Stomach (tissue), 9 donors: ENCODE measurements around the gene CFAP46. TPM values are rescaled to one million over a fixed set of nuclear protein-coding genes. Genes with fewer than 3 reads are reported as not detected.
"Not testable (repeated sequence)": the region's sequence is repeated elsewhere in the genome, so short reads cannot be mapped to it uniquely, and the experiment has no call there.

Source experiments
- DNase-seq, 2 donors: peaks; one replicate each; pipeline versions ENCODE4 v3.0.0 to v3.0.0-alpha.2; 2013 to 2019
- H3K27ac ChIP-seq, 5 donors: fragments of 200-600 bp in 4 of 5; sonication (generic) in 4 of 5; one replicate each; pipeline ENCODE4 v1.5.1; 2013 to 2019; ENCODE audit warnings: mild to moderate bottlenecking in 1 of 5, moderate library complexity in 1 of 5
- H3K27me3 ChIP-seq, 3 donors: fragments of 200-600 bp; sonication (generic); one replicate each; pipeline ENCODE4 v1.5.1; 2017 to 2019; ENCODE audit warnings: mixed run types in 1 of 3
- H3K36me3 ChIP-seq, 4 donors: fragments of 200-600 bp; sonication (generic); 1 replicate in 3 of 4; 2 replicates in 1 of 4; pipeline ENCODE4 v1.5.1; 2016 to 2019
- H3K4me1 ChIP-seq, 4 donors: fragments of 200-600 bp; sonication (generic); one replicate each; pipeline ENCODE4 v1.5.1; 2016 to 2019
- H3K4me3 ChIP-seq, 4 donors: fragments of 200-600 bp; sonication (generic) in 3 of 4; one replicate each; pipeline ENCODE4 v1.5.1; 2016 to 2019; ENCODE audit warnings: mild to moderate bottlenecking in 1 of 4
- H3K9me3 ChIP-seq, 4 donors: fragments of 200-600 bp; sonication (generic); one replicate each; pipeline ENCODE4 v1.5.1; 2016 to 2019
- CTCF ChIP-seq, 7 experiments: fragments of 450-650 bp in 4 of 7; fragments of 200-600 bp in 3 of 7; sonication (generic) in 3 of 7; IDR thresholded peaks; one replicate each; pipeline ENCODE4 v1.5.1; 2016 to 2019; ENCODE audit warnings: antibody characterized with exemption in 7 of 7, control low read depth in 2 of 7, mild to moderate bottlenecking in 1 of 7
- EP300 ChIP-seq: sonication (generic); formaldehyde crosslinking; IDR thresholded peaks from one replicate; pipeline ENCODE4 v1.6.1; 2017; ENCODE audit warnings: antibody characterized with exemption
- POLR2A ChIP-seq, 4 donors: fragments of 450-650 bp; IDR thresholded peaks; one replicate each; pipeline ENCODE4 v1.6.1; 2016; ENCODE audit warnings: antibody characterized with exemption in 4 of 4, control low read depth in 2 of 4, mild to moderate bottlenecking in 1 of 4, moderate library complexity in 1 of 4
- POLR2AphosphoS5 ChIP-seq, 3 donors: sonication (generic); formaldehyde crosslinking; IDR thresholded peaks; one replicate each; pipeline ENCODE4 v1.6.1; 2016; ENCODE audit warnings: antibody characterized with exemption in 3 of 3
- WGBS, 5 donors: extraction: QIAGEN DNeasy Blood & Tissue Kit in 3 of 5; methylation state at CpG; one replicate each; pipeline versions ENCODE4 v1.1.5 to v1.1.7; 2013 to 2018; 5-methylcytosine and 5-hydroxymethylcytosine counted together
- intact Hi-C: fragments of 100-400 bp; cut with DNase I; formaldehyde crosslinking; loops from one replicate; pipeline ENCODE4 v1.15.1; 2023; ENCODE audit warnings: low total_unique reads
- polyA plus RNA-seq, 3 donors: library from polyadenylated mRNA; stranded (reverse); fragments of 200-250 nt; gene quantifications; one replicate each; pipeline ENCODE4 v1.2.3, GENCODE V29; 2013
- total RNA-seq, 5 donors: library from RNA; depleted of rRNA; stranded (reverse); fragments of >200 nt; gene quantifications; one replicate each; pipeline versions ENCODE4 v1.1.0 to v1.2.3, GENCODE V29; 2014 to 2016
- donor health status: healthy with polysubstance abuse.
- donor health status: Bipolar disorder and iron deficiency.
- donor health status: healthy.

Gene CFAP46
- total and polyA plus RNA-seq, 8 donors = under 0.01 to 5.8 (median 1.8) TPM; not detected in 1

- Histone ChIP-seq H3K4me1 (no peaks in the 10 kb centered on the region), H3K4me3 (no peak overlapping the region), H3K9me3 (no peaks in the 10 kb centered on the region), H3K36me3 (no peaks in the 10 kb centered on the region), H3K27me3 (peaks cover 0 to 19% (median 3%) of the 10 kb centered on the region in 3 donors), H3K27ac (no peak overlapping the region)
- no peak for TF ChIP-seq POLR2AphosphoS5 (IDR thresholded peaks at IDR 0.05)
- intact Hi-C loops = loop anchor here (10.0 kb wide), 1 partner anchor 190 kb away; no protein-coding TSS in a partner anchor
- no peak for DNase-seq
- whole genome bisulfite sequencing, 5 donors = 83 to 93% (median 88%) methylated on average over 6 of the region's 6 CpGs
Observed at GRCh38 chr10:132934953-132935352, 7.4 kb downstream of the CFAP46 start.

GRCh38 chr10:132933308-132934042 lies 8.9 kb downstream of the CFAP46 start:
- WGBS, 5 donors = 89 to 96% (median 89%) methylated on average over 18 to 30 of the region's 30 CpGs
- intact Hi-C loops = loop anchor here (10.0 kb wide), 1 partner anchor 191 kb away; no protein-coding TSS in a partner anchor
- Histone ChIP-seq H3K9me3 (no peaks in the 10 kb centered on the region), H3K4me3 (no peak overlapping the region), H3K4me1 (no peaks in the 10 kb centered on the region), H3K36me3 (no peaks in the 10 kb centered on the region), H3K27me3 (peaks cover 0 to 4% (median 0%) of the 10 kb centered on the region in 3 donors), H3K27ac (no peak overlapping the region)
- DNase-seq = no peak
- TF ChIP-seq CTCF (IDR thresholded peaks at IDR 0.05) (no peak), EP300 (no peak), POLR2A (IDR thresholded peaks at IDR 0.05) (no peak), POLR2AphosphoS5 (IDR thresholded peaks at IDR 0.05) (no peak)

GRCh38 chr10:132932461-132933307 lies 9.7 kb downstream of the CFAP46 start:
- H3K4me1 ChIP-seq = no peaks in the 10 kb centered on the region
- DNase-seq = no peak
- H3K27me3 ChIP-seq = no peaks in the 10 kb centered on the region
- 86 to 93% (median 90%) methylated on average over 17 to 25 of the region's 25 CpGs for WGBS, 5 donors
- intact Hi-C loops = loop anchor here (10.0 kb wide), 1 partner anchor 192 kb away; no protein-coding TSS in a partner anchor
- H3K27ac ChIP-seq = no peak overlapping the region
- H3K9me3 ChIP-seq = no peaks in the 10 kb centered on the region
- TF ChIP-seq EP300 (no peak), POLR2A (IDR thresholded peaks at IDR 0.05) (no peak), POLR2AphosphoS5 (IDR thresholded peaks at IDR 0.05) (no peak), CTCF (IDR thresholded peaks at IDR 0.05) (no peak)
- H3K4me3 ChIP-seq = no peak overlapping the region
- no peaks in the 10 kb centered on the region for H3K36me3 ChIP-seq

- not testable (repeated sequence) for H3K4me3 ChIP-seq, H3K27me3 ChIP-seq, H3K4me1 ChIP-seq, H3K36me3 ChIP-seq, DNase-seq, H3K27ac ChIP-seq, H3K9me3 ChIP-seq
- 64 to 88% (median 75%) methylated on average over 5 to 6 of the region's 6 CpGs for WGBS, 5 donors
- intact Hi-C loops = loop anchor here (10.0 kb wide), 1 partner anchor 193 kb away; no protein-coding TSS in a partner anchor
Observed at GRCh38 chr10:132931258-132932250, 10.8 kb downstream of the CFAP46 start.

- H3K36me3 ChIP-seq, DNase-seq, H3K4me3 ChIP-seq, H3K27me3 ChIP-seq, H3K27ac ChIP-seq, H3K4me1 ChIP-seq, H3K9me3 ChIP-seq: not testable (repeated sequence)
- intact Hi-C loops = loop anchor here (10.0 kb wide), 1 partner anchor 194 kb away; no protein-coding TSS in a partner anchor
- 33 to 75% (median 42%) methylated on average over 1 to 2 of the region's 3 CpGs for WGBS, 5 donors
Observed at GRCh38 chr10:132930701-132931100, 11.7 kb downstream of the CFAP46 start.
